NCI-H1092 treated with DMSO at 0.1 percent for 48 hours (cell line): ENCODE measurements around the gene SARM1.
A peak's percentile ranks its signal among the peaks of the same experiment; 100 is the strongest.

Experiments
- DNase-seq: peaks from one replicate; lab custom pipeline; 2025; lab: John Stamatoyannopoulos, UW

Gene SARM1

DNA sequence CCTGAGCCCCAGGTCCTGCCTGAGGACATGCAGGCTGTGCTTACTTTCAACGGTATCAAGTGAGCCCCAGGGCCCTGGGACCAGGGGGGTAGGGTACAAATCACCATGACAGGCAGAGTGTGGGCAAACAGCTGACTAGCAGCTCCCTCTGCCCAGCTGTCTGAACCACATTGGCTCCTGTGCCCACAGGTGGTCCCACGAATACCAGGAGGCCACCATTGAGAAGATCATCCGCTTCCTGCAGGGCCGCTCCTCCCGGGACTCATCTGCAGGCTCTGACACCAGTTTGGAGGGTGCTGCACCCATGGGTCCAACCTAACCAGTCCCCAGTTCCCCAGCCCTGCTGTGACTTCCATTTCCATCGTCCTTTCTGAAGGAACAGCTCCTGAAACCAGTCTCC is 24.5 kb downstream of the SARM1 start:
- no peak for DNase-seq

GRCh38 chr17:28396635-28397239 is 25.2 kb downstream of the SARM1 start:
- no peak for DNase-seq

GRCh38 chr17:28397275-28397674 is 25.8 kb downstream of the SARM1 start:
- no peak for DNase-seq

GRCh38 chr17:28397687-28398279 is 26.3 kb downstream of the SARM1 start:
- DNase-seq = no peak

DNA sequence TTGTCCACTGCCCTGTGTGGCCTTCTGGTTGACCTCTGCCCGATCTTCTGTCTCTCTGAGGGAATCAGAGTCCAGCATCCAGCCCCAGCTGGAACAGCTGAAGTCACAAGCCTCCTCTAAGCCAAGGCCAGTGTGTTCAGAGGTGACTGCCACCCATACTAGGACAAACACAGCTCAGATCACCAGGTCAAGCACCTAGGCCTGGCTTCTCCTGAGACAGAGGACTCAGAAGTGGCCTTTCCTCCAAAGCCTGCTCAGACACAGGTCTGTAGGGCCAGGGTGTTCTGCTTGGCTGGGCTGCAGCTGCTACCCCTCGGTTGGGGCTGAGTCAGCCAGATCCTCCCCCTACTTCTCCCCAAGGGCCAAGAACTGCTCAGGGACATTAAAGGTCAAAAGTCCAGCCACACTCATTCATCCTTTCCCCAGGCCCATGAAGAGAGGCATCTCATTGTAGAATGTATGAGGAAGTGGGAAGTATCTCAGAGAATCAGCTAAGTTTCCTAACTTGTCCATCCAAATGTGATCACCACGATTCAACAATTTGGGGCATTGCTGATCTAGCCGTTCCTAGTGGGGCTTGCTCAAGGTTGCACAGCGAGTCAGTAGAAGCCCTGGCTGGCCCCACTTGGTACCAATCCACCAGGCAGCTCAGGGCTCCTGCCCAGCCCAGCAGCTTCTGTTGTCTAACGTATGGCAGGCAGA is 26.9 kb downstream of the SARM1 start:
- no peak for DNase-seq

GRCh38 chr17:28399808-28400207 is 28.3 kb downstream of the SARM1 start:
- DNase-seq = no peak

DNA sequence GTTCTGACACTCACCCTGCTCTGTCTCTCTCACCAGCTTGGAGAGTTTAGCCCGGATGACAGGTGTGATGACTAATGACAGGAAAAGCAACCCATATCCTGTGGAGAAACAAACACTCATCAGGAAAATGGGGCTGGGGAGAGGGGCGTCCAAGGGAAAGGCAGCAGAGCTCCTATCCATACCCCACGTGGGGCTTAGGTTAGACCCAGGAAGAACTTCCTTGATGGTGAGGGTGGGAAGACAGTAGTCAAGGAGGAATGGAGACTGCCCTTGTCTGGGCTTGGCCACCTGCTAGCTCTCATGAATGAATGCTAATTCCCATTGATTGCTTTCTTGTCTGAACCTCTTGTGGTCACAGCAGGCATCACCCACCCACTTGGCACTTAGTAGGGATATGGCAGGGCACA is 30.7 kb downstream of the SARM1 start:
- DNase-seq = no peak

GRCh38 chr17:28402844-28403243 is 31.4 kb downstream of the SARM1 start:
- no peak for DNase-seq

DNA sequence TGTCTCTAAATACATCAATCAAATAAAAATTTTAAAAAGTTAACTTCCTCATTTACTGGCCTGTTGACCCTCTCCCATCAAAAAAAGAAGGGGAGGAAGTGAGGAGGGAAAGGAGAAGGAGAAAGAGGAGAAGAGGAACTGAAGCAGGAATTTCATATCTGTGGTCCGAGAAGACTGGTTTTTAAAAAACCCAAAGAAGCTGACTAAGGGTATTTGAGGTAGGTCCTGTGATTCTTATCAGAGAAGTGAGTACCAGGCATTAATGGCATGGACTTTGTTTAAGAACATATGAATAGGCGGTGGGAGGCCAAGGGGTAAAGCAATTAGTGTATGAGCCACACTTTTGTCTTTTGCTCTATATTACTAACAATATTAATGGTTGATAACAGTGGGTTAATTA is 32.5 kb downstream of the SARM1 start:
- DNase-seq = no peak

DNA sequence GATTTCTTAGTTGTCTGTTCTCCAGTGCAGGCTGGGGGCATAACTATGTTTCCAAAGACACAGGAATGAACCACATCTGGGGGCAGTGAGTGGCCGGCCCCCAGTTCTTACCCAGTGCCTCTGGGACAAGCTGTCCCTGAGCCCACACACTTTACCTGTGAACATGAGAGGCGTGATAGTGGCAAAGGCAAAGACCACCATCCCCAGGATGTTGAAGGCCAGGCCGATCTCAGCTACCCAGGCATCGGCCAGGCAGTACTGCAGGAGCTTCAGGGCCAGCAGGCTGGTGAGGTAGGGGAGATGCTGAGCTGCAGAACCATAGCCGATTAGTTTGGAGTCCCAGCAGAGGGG is 32.9 kb downstream of the SARM1 start:
- no peak for DNase-seq

GRCh38 chr17:28404812-28405570 is 33.5 kb downstream of the SARM1 start:
- peak; percentile 32 for DNase-seq

GRCh38 chr17:28405632-28406472 is 34.4 kb downstream of the SARM1 start, which contains the start of gene SLC46A1:
SLC46A1 (minus strand) TSS chr17:28406212; CDS start chr17:28406114, 98 bp downstream.
- peak; percentile 66 for DNase-seq

DNA sequence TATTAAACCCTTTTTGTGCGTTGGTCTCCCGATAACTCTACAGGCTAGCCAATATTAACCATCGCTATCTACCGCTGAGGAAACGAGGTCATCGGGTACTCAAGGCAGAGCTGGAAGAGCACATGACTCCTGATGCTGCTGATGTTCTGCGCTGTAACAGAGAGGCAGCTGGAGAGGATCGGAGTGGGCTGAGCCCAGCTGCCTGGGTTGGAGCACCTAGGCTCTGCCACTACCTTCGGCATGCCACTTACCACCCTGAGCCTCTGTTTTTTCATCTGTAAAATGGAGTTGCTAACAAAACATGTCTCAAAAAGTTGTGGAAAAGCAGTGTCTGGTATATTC is 35.0 kb downstream of the SARM1 start:
- peak; percentile 45 for DNase-seq

GRCh38 chr17:28407130-28407973 is 35.9 kb downstream of the SARM1 start:
- no peak for DNase-seq

GRCh38 chr17:28407974-28408306 is 36.4 kb downstream of the SARM1 start:
- no peak for DNase-seq

DNA sequence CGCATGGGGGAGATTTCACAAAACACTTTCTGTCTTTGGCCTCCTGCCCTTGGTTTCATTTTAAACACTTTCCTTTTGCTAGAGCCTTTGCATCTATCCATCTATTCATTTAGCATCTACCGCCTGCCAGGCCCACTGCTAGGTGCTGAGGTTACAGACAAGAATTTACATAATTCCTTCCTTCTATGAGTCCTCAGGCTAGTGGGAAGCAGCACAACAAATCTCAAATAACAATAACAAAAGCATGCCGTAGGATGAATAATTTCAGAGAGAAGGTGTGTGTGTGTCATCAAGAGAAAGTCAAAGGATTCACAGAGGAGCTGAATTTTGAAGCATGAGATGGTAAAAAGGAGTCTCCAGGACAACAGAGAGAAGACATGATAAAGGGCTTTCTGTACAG is 40.6 kb downstream of the SARM1 start:
- DNase-seq = no peak

DNA sequence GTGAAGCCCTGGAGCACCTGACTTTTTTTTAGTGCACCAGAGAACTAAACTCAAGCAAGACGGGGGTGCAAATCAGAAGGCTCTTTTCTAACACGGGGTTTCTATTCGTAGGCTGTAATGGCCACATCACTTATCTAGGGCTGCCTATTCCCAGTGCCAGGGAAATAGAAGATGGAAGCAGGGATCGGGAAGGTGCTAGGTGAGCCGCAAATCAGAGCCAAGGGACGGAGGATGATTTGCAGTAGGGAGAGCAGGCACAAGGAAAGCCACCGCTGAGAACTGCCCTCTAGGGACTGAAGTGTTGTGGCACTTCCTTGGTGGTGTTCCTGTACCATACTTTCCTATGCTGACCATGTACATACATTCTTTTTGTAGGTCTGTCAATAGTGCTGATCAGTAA is 42.3 kb downstream of the SARM1 start:
- DNase-seq = no peak

- no peak for DNase-seq
These were observed 44.4 kb downstream of the SARM1 start for GRCh38 chr17:28415886-28416285.

- peak; percentile 67 for DNase-seq
These were observed 45.3 kb downstream of the SARM1 start for GRCh38 chr17:28416703-28417311.

DNA sequence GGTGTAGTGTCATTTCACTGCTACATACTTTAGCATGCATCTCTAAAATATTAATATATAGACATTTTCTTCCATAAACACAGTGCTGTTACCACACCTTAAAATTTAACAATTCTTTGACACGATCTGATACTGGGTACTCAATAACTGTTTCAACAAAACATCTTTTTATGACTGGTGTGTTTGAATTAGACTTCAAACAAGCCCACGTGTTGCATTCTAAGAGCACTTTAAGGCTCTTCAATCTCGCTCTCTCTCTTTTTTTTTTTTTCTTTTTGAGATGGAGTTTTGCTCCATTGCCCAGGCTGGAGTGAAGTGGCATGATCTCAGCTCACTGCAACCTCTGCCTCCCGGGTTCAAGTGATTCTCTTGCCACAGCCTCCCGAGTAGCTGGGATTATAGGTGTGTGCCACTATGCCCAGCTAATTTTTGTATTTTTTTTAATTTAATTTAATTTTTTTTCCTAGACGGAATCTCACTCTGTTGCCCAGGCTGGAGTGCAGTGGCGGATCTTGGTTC is 50.4 kb downstream of the SARM1 start:
- no peak for DNase-seq

GRCh38 chr17:28425206-28425605 is 53.7 kb downstream of the SARM1 start:
- DNase-seq = no peak
